Upper lobe of left lung (tissue), 4 donors: ENCODE results near the gene SYNE2.

Experiments
- POLR2A ChIP-seq, 4 donors: fragments of 450-650 bp; IDR thresholded peaks; one replicate each; pipeline ENCODE4 v1.5.1; 2016 to 2017; ENCODE audit warnings: antibody characterized with exemption in 4 of 4, mild to moderate bottlenecking in 2 of 4
- POLR2AphosphoS5 ChIP-seq, 2 donors: sonication (generic); formaldehyde crosslinking; IDR thresholded peaks; one replicate each; pipeline ENCODE4 v1.5.1; 2017; ENCODE audit warnings: antibody characterized with exemption in 2 of 2

- no peak for TF ChIP-seq POLR2AphosphoS5 (IDR thresholded peaks at IDR 0.05)
- no peak for TF ChIP-seq POLR2A (IDR thresholded peaks at IDR 0.05)
Measured at GRCh38 chr14:63928744-63929174, 76.0 kb downstream of the SYNE2 start.
